ENCODE measurements around the gene IGFLR1. TPM values are rescaled to one million over a fixed set of nuclear protein-coding genes. Genes with fewer than 3 reads are reported as not detected.

Gene IGFLR1
- total RNA-seq, 2 donors from 2014 or later, result 80.4 to 193 TPM

GRCh38 chr19:35723671-35724070 lies 18.6 kb downstream of the IGFLR1 start:
- no peak for DNase-seq (ENCODE audit: low spot score)
- no peak for ATAC-seq
- H3K27me3 Mint-ChIP-seq, result no peaks in the 10 kb centered on the region
- peak overlapping the region in 1 of 2 donors; percentile 68 for H3K27ac Mint-ChIP-seq
- H3K36me3 Mint-ChIP-seq, result peaks cover 19% of the 10 kb centered on the region
- H3K4me1 Mint-ChIP-seq (ENCODE audit: low read depth in 2 of 2), result peaks cover 15 to 43% of the 10 kb centered on the region in 2 donors
- no peaks in the 10 kb centered on the region for H3K9me3 Mint-ChIP-seq
- no peak overlapping the region for H3K4me3 Mint-ChIP-seq

GRCh38 chr19:35722897-35723296 lies 19.4 kb downstream of the IGFLR1 start:
- DNase-seq (ENCODE audit: low spot score) (no peak), ATAC-seq (no peak)
- Mint-ChIP-seq H3K4me1 (ENCODE audit: low read depth in 2 of 2) (peaks cover 15 to 35% of the 10 kb centered on the region in 2 donors), H3K4me3 (no peak overlapping the region), H3K36me3 (peaks cover 19% of the 10 kb centered on the region), H3K27me3 (no peaks in the 10 kb centered on the region), H3K9me3 (no peaks in the 10 kb centered on the region), H3K27ac (no peak overlapping the region)

- H3K4me1 Mint-ChIP-seq (ENCODE audit: low read depth in 2 of 2), result peaks cover 15 to 35% of the 10 kb centered on the region in 2 donors
- peak overlapping the region in 1 of 2 donors; percentile 50 for H3K27ac Mint-ChIP-seq
- H3K9me3 Mint-ChIP-seq, result no peaks in the 10 kb centered on the region
- ATAC-seq (no peak), DNase-seq (ENCODE audit: low spot score) (no peak)
- peaks cover 19% of the 10 kb centered on the region for H3K36me3 Mint-ChIP-seq
- no peak overlapping the region for H3K4me3 Mint-ChIP-seq
- H3K27me3 Mint-ChIP-seq, result no peaks in the 10 kb centered on the region
Observed at GRCh38 chr19:35722461-35722860, 19.8 kb downstream of the IGFLR1 start.

- no peak overlapping the region for H3K4me3 Mint-ChIP-seq
- DNase-seq (ENCODE audit: low spot score) (no peak), ATAC-seq (no peak)
- H3K9me3 Mint-ChIP-seq, result no peaks in the 10 kb centered on the region
- peaks cover 24% of the 10 kb centered on the region for H3K36me3 Mint-ChIP-seq
- H3K4me1 Mint-ChIP-seq (ENCODE audit: low read depth in 2 of 2), result peaks cover 20 to 41% of the 10 kb centered on the region in 2 donors
- H3K27ac Mint-ChIP-seq, result peak overlapping the region in 1 of 2 donors; percentile 54
- H3K27me3 Mint-ChIP-seq, result no peaks in the 10 kb centered on the region
Observed at GRCh38 chr19:35721374-35721773, 20.9 kb downstream of the IGFLR1 start.

DNA sequence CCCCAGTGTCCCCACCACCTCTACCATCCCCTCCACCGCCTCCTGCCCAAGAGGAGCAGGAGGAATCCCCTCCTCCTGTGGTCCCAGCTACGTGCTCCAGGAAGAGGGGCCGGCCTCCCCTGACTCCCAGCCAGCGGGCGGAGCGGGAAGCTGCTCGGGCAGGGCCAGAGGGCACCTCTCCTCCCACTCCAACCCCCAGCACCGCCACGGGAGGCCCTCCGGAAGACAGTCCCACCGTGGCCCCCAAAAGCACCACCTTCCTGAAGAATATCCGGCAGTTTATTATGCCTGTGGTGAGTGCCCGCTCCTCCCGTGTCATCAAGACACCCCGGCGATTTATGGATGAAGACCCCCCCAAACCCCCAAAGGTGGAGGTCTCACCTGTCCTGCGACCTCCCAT lies 21.6 kb downstream of the IGFLR1 start:
- H3K27me3 Mint-ChIP-seq, result no peaks in the 10 kb centered on the region
- no peaks in the 10 kb centered on the region for H3K9me3 Mint-ChIP-seq
- DNase-seq (ENCODE audit: low spot score) (no peak), ATAC-seq (no peak)
- no peak overlapping the region for H3K4me3 Mint-ChIP-seq
- peaks cover 22% of the 10 kb centered on the region for H3K36me3 Mint-ChIP-seq
- peaks cover 23 to 40% of the 10 kb centered on the region in 2 donors for H3K4me1 Mint-ChIP-seq (ENCODE audit: low read depth in 2 of 2)
- peak overlapping the region; percentile 54 to 80 for H3K27ac Mint-ChIP-seq

- peaks cover 22% of the 10 kb centered on the region for H3K36me3 Mint-ChIP-seq
Observed at GRCh38 chr19:35720163-35720524, 22.1 kb downstream of the IGFLR1 start.

DNA sequence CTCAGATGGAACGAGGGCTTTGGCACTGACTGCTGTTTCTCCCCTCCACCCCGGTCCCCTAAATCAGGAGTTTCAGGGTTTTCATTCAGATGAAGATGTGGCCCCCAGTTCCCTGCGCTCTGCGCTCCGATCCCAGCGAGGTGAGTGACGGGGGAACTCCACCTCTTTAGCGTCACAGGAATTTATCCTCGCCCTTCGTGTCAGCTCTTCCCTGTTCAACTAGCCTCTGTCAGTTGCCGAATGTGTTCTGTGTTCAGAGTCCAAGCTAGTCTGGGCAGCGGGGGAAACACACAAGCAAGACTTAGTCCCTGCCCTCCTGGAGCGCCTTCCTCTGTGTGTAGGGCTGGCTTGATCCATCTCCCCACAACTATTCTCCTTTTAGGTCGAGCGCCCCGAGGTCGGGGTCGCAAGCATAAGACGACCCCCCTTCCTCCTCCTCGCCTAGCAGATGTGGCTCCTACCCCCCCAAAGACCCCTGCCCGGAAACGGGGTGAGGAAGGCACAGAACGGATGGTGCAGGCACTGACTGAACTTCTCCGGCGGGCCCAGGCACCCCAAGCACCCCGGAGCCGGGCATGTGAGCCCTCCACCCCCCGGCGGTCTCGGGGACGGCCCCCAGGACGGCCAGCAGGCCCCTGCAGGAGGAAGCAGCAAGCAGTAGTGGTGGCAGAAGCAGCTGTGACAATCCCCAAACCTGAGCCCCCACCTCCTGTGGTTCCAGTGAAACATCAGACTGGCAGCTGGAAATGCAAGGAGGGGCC lies 22.7 kb downstream of the IGFLR1 start:
- Mint-ChIP-seq H3K4me1 (ENCODE audit: low read depth in 2 of 2) (peaks cover 29 to 45% of the 10 kb centered on the region in 2 donors), H3K27ac (peak overlapping the region; percentile 80 to 86), H3K27me3 (no peaks in the 10 kb centered on the region), H3K4me3 (peak overlapping the region; percentile 87), H3K36me3 (peaks cover 27% of the 10 kb centered on the region), H3K9me3 (no peaks in the 10 kb centered on the region)
- DNase-seq (ENCODE audit: low spot score) (no peak), ATAC-seq (no peak)

More at GRCh38 chr19:35720163-35720524, 22.1 kb downstream of the IGFLR1 start:
- H3K9me3 Mint-ChIP-seq, result no peaks in the 10 kb centered on the region
- DNase-seq (ENCODE audit: low spot score), result no peak
- peaks cover 24 to 40% of the 10 kb centered on the region in 2 donors for H3K4me1 Mint-ChIP-seq (ENCODE audit: low read depth in 2 of 2)
- H3K4me3 Mint-ChIP-seq, result peak overlapping the region; percentile 69
- H3K27ac Mint-ChIP-seq, result peak overlapping the region; percentile 53 to 80
- no peak for ATAC-seq
- H3K27me3 Mint-ChIP-seq, result no peaks in the 10 kb centered on the region

GRCh38 chr19:35718345-35719041 lies 23.8 kb downstream of the IGFLR1 start:
- Mint-ChIP-seq H3K36me3 (peaks cover 34% of the 10 kb centered on the region), H3K4me1 (ENCODE audit: low read depth in 2 of 2) (peaks cover 40 to 51% of the 10 kb centered on the region in 2 donors), H3K4me3 (peak overlapping the region; percentile 87), H3K27me3 (no peaks in the 10 kb centered on the region), H3K9me3 (no peaks in the 10 kb centered on the region), H3K27ac (peak overlapping the region; percentile 80 to 86)
- ATAC-seq, result peak in 1 of 2 donors; percentile 11
- DNase-seq (ENCODE audit: low spot score), result peak; percentile 72

DNA sequence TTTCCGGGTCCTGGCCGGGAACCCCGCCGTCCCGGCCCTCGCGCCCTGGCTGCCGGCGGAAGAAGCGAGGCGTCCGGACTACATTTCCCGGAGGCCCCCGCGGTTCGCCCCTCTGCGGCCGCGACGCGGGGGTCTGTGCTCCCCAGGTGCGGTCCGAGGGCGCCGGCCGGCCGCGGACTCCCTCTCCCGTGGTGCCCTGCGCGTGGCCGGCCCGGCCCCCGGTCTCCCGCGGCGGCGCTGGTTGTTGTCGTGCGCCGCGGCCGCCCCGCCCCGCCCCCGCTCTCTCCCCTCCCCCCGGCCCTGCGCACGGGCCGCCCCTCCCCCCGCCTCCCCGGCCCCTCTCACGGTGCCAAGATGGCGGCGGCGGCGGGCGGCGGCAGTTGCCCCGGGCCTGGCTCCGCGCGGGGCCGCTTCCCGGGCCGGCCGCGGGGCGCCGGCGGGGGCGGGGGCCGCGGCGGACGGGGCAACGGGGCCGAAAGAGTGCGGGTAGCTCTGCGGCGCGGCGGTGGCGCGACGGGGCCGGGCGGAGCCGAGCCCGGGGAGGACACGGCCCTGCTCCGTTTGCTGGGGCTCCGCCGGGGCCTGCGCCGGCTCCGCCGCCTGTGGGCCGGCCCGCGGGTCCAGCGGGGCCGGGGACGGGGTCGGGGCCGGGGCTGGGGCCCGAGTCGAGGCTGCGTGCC lies 24.4 kb downstream of the IGFLR1 start, which contains the start of gene KMT2B:
Gene KMT2B, plus strand, starts transcription at position 339 of the 680 bp plus-strand sequence. Its CDS starts 16 bp downstream, at position 355.
- ATAC-seq (peak in 1 of 2 donors; percentile 71), DNase-seq (ENCODE audit: low spot score) (peak; percentile 97)
- Mint-ChIP-seq H3K36me3 (peaks cover 31% of the 10 kb centered on the region), H3K9me3 (no peaks in the 10 kb centered on the region), H3K4me1 (ENCODE audit: low read depth in 2 of 2) (peaks cover 44 to 53% of the 10 kb centered on the region in 2 donors), H3K27me3 (no peaks in the 10 kb centered on the region), H3K27ac (peak within 1 kb of the TSS; percentile 96 to 99), H3K4me3 (peak within 1 kb of the TSS; percentile 98)

DNA sequence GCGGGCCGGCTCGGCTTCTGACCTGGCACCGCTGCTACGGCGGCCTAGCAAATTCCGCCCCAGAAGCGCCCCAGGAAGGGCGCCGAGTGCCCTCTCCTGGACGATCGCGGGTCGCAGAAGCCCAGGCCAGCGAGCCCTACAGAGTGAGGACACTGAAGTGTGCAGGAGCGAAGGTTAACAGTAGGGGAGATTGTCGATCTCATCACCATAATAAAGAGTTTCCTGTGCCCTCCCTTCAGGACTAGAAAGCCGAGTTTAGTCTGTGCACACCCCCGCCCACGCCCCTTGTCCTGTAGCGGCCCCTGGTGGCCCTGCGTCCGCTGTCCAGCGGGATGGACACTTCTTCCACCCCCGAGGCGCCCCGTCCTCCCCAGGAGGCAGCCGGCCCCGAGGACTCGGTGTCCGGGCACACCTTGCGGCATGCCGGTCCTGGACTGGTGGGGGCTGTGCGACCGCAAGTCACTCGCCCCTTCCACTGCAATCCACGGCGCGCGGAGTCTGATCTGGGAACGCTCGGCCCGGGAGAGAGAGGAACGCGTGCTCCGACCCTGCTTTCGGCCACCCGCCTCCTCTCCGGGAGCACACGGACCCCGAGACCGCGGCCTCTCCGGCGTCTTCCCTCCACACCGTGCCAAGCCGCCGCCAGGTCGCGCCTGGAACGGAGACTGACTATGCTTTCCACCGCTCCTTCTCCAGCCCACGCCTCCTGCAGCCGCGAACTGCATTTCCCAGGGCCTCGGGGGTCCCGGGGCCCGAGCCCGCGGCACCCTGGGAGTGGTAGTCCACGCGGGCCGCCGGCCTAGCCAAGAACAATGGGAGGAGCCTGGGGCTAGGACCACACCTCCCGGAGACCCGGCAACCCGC lies 25.2 kb downstream of the IGFLR1 start:
- peaks cover 31% of the 10 kb centered on the region for H3K36me3 Mint-ChIP-seq
- peaks cover 52 to 53% of the 10 kb centered on the region in 2 donors for H3K4me1 Mint-ChIP-seq (ENCODE audit: low read depth in 2 of 2)

GRCh38 chr19:35715981-35716800 lies 26.1 kb downstream of the IGFLR1 start:
- ATAC-seq (no peak), DNase-seq (ENCODE audit: low spot score) (no peak)
- Mint-ChIP-seq H3K4me3 (peak overlapping the region; percentile 98), H3K27ac (peak overlapping the region; percentile 96 to 99), H3K4me1 (ENCODE audit: low read depth in 2 of 2) (peaks cover 53 to 54% of the 10 kb centered on the region in 2 donors), H3K9me3 (no peaks in the 10 kb centered on the region), H3K36me3 (peaks cover 31% of the 10 kb centered on the region), H3K27me3 (no peaks in the 10 kb centered on the region)

More for the DNA sequence above, 25.2 kb downstream of the IGFLR1 start:
- DNase-seq (ENCODE audit: low spot score), result peak; percentile 93
- Mint-ChIP-seq H3K4me3 (peak overlapping the region; percentile 98), H3K27me3 (no peaks in the 10 kb centered on the region), H3K9me3 (no peaks in the 10 kb centered on the region), H3K27ac (peak overlapping the region; percentile 96 to 99)
- peak; percentile 80 to 89 for ATAC-seq

GRCh38 chr19:35715355-35715809 lies 26.9 kb downstream of the IGFLR1 start:
- Mint-ChIP-seq H3K4me3 (peak overlapping the region; percentile 98), H3K4me1 (ENCODE audit: low read depth in 2 of 2) (peaks cover 59 to 60% of the 10 kb centered on the region in 2 donors), H3K27ac (peak overlapping the region; percentile 96 to 99), H3K9me3 (no peaks in the 10 kb centered on the region), H3K27me3 (no peaks in the 10 kb centered on the region), H3K36me3 (peaks cover 30% of the 10 kb centered on the region)
- ATAC-seq (no peak), DNase-seq (ENCODE audit: low spot score) (no peak)
